ENCODE measurements around the gene KANSL2.
A peak's percentile ranks its signal among the peaks of the same experiment; 100 is the strongest.
"Not testable (repeated sequence)": the region's sequence is repeated elsewhere in the genome, so short reads cannot be mapped to it uniquely, and the experiment has no call there.

The KANSL2 gene

GRCh38 chr12:48686615-48687334 is 4.7 kb upstream of the KANSL2 start:
- no peak for DNase-seq (ENCODE audit: insufficient read length, low spot score)
- no peak for FAIRE-seq

GRCh38 chr12:48686037-48686595 is 4.1 kb upstream of the KANSL2 start:
- DNase-seq (ENCODE audit: insufficient read length, low spot score) (no peak), FAIRE-seq (no peak)

- DNase-seq (ENCODE audit: insufficient read length, low spot score) (no peak), FAIRE-seq (no peak)
Measured at GRCh38 chr12:48683534-48683933, 1.5 kb upstream of the KANSL2 start.

GRCh38 chr12:48682927-48683326 is 889 bp upstream of the KANSL2 start:
- FAIRE-seq (no peak), DNase-seq (ENCODE audit: insufficient read length, low spot score) (no peak)

- not testable (repeated sequence) for FAIRE-seq; DNase-seq (ENCODE audit: insufficient read length, low spot score)
Measured at GRCh38 chr12:48682533-48682905, 481 bp upstream of the KANSL2 start.

- FAIRE-seq (no peak), DNase-seq (ENCODE audit: insufficient read length, low spot score) (peak; percentile 10)
Measured at GRCh38 chr12:48681399-48681709, 684 bp downstream of the KANSL2 start.

GRCh38 chr12:48680861-48681260 is 1.2 kb downstream of the KANSL2 start:
- DNase-seq (ENCODE audit: insufficient read length, low spot score) (no peak), FAIRE-seq (no peak)

- FAIRE-seq, result no peak
Measured at GRCh38 chr12:48678551-48679185, 3.4 kb downstream of the KANSL2 start.

GRCh38 chr12:48671231-48671856 is 10.7 kb downstream of the KANSL2 start:
- FAIRE-seq (no peak), DNase-seq (ENCODE audit: insufficient read length, low spot score) (no peak)

More at GRCh38 chr12:48678551-48679185, 3.4 kb downstream of the KANSL2 start:
- no peak for DNase-seq (ENCODE audit: insufficient read length, low spot score)

- FAIRE-seq (no peak), DNase-seq (ENCODE audit: insufficient read length, low spot score) (no peak)
Measured at GRCh38 chr12:48668996-48669395, 13.0 kb downstream of the KANSL2 start.

- no peak for DNase-seq (ENCODE audit: insufficient read length, low spot score)
- FAIRE-seq, result no peak
Measured at GRCh38 chr12:48659863-48660262, 22.2 kb downstream of the KANSL2 start.

GRCh38 chr12:48651681-48652080 is 30.4 kb downstream of the KANSL2 start:
- DNase-seq (ENCODE audit: insufficient read length, low spot score), result no peak
- no peak for FAIRE-seq

- not testable (repeated sequence) for FAIRE-seq; DNase-seq (ENCODE audit: insufficient read length, low spot score)
Measured at GRCh38 chr12:48645354-48645753, 36.7 kb downstream of the KANSL2 start.

- FAIRE-seq (no peak), DNase-seq (ENCODE audit: insufficient read length, low spot score) (no peak)
Measured at GRCh38 chr12:48643011-48643410, 39.0 kb downstream of the KANSL2 start.

GRCh38 chr12:48641752-48642555 is 40.1 kb downstream of the KANSL2 start:
- not testable (repeated sequence) for DNase-seq (ENCODE audit: insufficient read length, low spot score); FAIRE-seq

GRCh38 chr12:48640854-48641253 is 41.2 kb downstream of the KANSL2 start:
- FAIRE-seq (no peak), DNase-seq (ENCODE audit: insufficient read length, low spot score) (no peak)

GRCh38 chr12:48640428-48640827 is 41.6 kb downstream of the KANSL2 start:
- DNase-seq (ENCODE audit: insufficient read length, low spot score) (no peak), FAIRE-seq (no peak)

GRCh38 chr12:48631071-48631470 is 51.0 kb downstream of the KANSL2 start:
- DNase-seq (ENCODE audit: insufficient read length, low spot score), result no peak
- FAIRE-seq, result no peak

GRCh38 chr12:48630346-48630745 is 51.7 kb downstream of the KANSL2 start:
- FAIRE-seq (no peak), DNase-seq (ENCODE audit: insufficient read length, low spot score) (no peak)

- no peak for DNase-seq (ENCODE audit: insufficient read length, low spot score)
- no peak for FAIRE-seq
Measured at GRCh38 chr12:48629541-48629940, 52.5 kb downstream of the KANSL2 start.

GRCh38 chr12:48627556-48627955 is 54.5 kb downstream of the KANSL2 start:
- DNase-seq (ENCODE audit: insufficient read length, low spot score) (no peak), FAIRE-seq (no peak)

Measured in HTR-8/SVneo (cell line).